ENCODE measurements around the gene POU2F3. TPM values are rescaled to one million over a fixed set of nuclear protein-coding genes. Genes with fewer than 3 reads are reported as not detected.
A peak's percentile ranks its signal among the peaks of the same experiment; 100 is the strongest.
"Not testable (repeated sequence)": the region's sequence is repeated elsewhere in the genome, so short reads cannot be mapped to it uniquely, and the experiment has no call there.

POU2F3 gene
- total RNA-seq, 1 donor from 2014 or later: not detected

DNA sequence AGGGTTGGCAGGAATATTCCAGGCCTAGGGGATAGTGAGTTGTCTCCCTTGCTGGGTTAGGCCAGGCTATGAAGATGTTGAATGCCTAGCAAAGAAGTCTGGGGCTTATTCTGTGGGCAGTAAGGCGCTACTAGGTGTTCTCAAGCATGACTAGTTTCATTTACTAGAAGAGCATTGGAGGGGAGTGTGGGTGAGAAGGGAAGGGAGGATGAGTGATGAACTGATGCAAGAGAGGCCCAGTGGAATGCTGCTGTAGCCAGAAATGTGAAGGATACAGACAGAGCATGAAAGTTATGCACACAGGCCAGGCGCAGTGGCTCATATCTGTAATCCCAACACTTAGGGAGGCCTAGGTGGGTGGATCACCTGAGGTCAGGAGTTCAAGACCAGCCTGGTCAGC is 33.5 kb downstream of the POU2F3 start:
- H3K36me3 Mint-ChIP-seq: no peaks in the 10 kb centered on the region
- no peaks in the 10 kb centered on the region for H3K9me3 ChIP-seq (ENCODE audit: low read depth)
- no peaks in the 10 kb centered on the region for H3K4me1 ChIP-seq
- no peak overlapping the region for H3K27ac Mint-ChIP-seq
- no peak for DNase-seq (ENCODE audit: low spot score)
- H3F3A ChIP-seq (ENCODE audit: low read depth): no peaks in the 10 kb centered on the region
- TF ChIP-seq EZH2phosphoT487 (IDR thresholded peaks at IDR 0.05) (no peak), EZH2 (IDR thresholded peaks at IDR 0.05) (no peak)
- TF ChIP-seq, protein P1, sequence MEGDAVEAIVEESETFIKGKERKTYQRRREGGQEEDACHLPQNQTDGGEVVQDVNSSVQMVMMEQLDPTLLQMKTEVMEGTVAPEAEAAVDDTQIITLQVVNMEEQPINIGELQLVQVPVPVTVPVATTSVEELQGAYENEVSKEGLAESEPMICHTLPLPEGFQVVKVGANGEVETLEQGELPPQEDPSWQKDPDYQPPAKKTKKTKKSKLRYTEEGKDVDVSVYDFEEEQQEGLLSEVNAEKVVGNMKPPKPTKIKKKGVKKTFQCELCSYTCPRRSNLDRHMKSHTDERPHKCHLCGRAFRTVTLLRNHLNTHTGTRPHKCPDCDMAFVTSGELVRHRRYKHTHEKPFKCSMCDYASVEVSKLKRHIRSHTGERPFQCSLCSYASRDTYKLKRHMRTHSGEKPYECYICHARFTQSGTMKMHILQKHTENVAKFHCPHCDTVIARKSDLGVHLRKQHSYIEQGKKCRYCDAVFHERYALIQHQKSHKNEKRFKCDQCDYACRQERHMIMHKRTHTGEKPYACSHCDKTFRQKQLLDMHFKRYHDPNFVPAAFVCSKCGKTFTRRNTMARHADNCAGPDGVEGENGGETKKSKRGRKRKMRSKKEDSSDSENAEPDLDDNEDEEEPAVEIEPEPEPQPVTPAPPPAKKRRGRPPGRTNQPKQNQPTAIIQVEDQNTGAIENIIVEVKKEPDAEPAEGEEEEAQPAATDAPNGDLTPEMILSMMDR (IDR thresholded peaks at IDR 0.05): no peak
- H3K4me3 ChIP-seq: no peak overlapping the region
- H3K4me3 Mint-ChIP-seq: no peak overlapping the region
- peaks cover 11% of the 10 kb centered on the region for H3K27me3 Mint-ChIP-seq (ENCODE audit: insufficient read depth, low read depth)
- no peak overlapping the region for H3K27ac ChIP-seq
- no peaks in the 10 kb centered on the region for H3K9me3 Mint-ChIP-seq
- H4K20me1 ChIP-seq (ENCODE audit: low read depth): no peaks in the 10 kb centered on the region
- H3K4me2 ChIP-seq: no peak overlapping the region
- peaks cover 5% of the 10 kb centered on the region for H3K4me1 Mint-ChIP-seq
- H3K27me3 ChIP-seq: no peaks in the 10 kb centered on the region
- H3K36me3 ChIP-seq: no peaks in the 10 kb centered on the region
- no peak overlapping the region for H3K9ac ChIP-seq
- no peaks in the 10 kb centered on the region for H3K79me2 ChIP-seq (ENCODE audit: low read depth)
- no peak overlapping the region for H2AFZ ChIP-seq (replicated peaks)

DNA sequence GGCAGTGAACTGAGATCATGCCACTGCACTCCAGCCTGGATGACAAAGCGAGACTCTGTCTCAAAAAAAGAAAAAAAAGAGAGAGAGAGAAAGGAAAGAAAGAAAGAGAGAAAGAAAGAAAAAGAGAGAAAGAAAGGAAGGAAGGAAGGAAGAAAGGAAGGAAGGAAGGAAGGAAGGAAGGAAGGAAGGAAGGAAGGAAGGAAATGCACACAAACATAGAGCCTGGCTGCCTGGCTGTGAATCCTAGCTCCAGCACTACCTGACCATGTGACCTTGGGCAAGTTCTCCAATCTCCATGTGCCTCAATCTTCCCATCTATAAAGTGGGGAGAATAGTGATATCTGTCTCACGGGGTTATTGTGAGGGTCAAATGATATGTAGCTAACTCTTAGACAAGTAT is 34.0 kb downstream of the POU2F3 start:
- H3K36me3 ChIP-seq; H3K9ac ChIP-seq; H3K27ac ChIP-seq; H3K4me2 ChIP-seq; H3K4me3 Mint-ChIP-seq; H3K9me3 ChIP-seq (ENCODE audit: low read depth); H3F3A ChIP-seq (ENCODE audit: low read depth); H3K27ac Mint-ChIP-seq; H3K4me1 ChIP-seq; H2AFZ ChIP-seq (replicated peaks); H3K4me3 ChIP-seq; H4K20me1 ChIP-seq (ENCODE audit: low read depth); H3K27me3 ChIP-seq; H3K79me2 ChIP-seq (ENCODE audit: low read depth); H3K9me3 Mint-ChIP-seq; H3K4me1 Mint-ChIP-seq; DNase-seq (ENCODE audit: low spot score); H3K36me3 Mint-ChIP-seq: not testable (repeated sequence)
- H3K27me3 Mint-ChIP-seq (ENCODE audit: insufficient read depth, low read depth): peaks cover 11% of the 10 kb centered on the region

DNA sequence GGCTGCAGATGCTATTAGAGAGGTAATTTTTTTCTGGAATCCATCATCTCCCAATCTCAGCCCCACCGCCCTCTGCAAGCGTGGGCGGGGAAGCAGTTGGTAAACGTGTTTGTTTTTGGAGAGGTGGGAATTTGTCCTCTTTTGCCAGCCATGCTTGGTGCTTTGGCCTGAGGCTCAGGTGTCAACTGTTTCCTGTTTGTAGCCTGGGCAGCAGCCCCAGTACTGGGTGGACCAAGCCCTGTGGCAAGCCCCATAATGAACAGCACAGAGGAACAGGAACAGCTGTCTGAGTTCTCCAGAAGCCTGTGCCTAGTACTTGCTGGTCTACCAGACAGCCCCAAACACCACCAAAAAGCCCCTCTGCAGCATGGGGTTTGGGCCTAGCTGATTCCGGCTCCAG is 39.6 kb downstream of the POU2F3 start:
- Histone ChIP-seq H2AFZ (replicated peaks) (no peak overlapping the region), H3F3A (ENCODE audit: low read depth) (no peaks in the 10 kb centered on the region), H3K9ac (no peak overlapping the region), H3K79me2 (ENCODE audit: low read depth) (no peaks in the 10 kb centered on the region), H3K4me3 (no peak overlapping the region), H3K4me2 (no peak overlapping the region), H3K27me3 (no peaks in the 10 kb centered on the region), H3K36me3 (no peaks in the 10 kb centered on the region), H3K9me3 (ENCODE audit: low read depth) (no peaks in the 10 kb centered on the region), H3K27ac (no peak overlapping the region), H3K4me1 (peaks cover 11% of the 10 kb centered on the region), H4K20me1 (ENCODE audit: low read depth) (no peaks in the 10 kb centered on the region)
- Mint-ChIP-seq H3K4me3 (no peak overlapping the region), H3K9me3 (no peaks in the 10 kb centered on the region), H3K27ac (no peak overlapping the region), H3K27me3 (ENCODE audit: insufficient read depth, low read depth) (peaks cover 9% of the 10 kb centered on the region), H3K36me3 (no peaks in the 10 kb centered on the region), H3K4me1 (peaks cover 22% of the 10 kb centered on the region)
- TF ChIP-seq EZH2phosphoT487 (IDR thresholded peaks at IDR 0.05): no peak
- TF ChIP-seq, protein P1 (IDR thresholded peaks at IDR 0.05): no peak
- TF ChIP-seq EZH2 (IDR thresholded peaks at IDR 0.05): no peak
- DNase-seq (ENCODE audit: low spot score): no peak

DNA sequence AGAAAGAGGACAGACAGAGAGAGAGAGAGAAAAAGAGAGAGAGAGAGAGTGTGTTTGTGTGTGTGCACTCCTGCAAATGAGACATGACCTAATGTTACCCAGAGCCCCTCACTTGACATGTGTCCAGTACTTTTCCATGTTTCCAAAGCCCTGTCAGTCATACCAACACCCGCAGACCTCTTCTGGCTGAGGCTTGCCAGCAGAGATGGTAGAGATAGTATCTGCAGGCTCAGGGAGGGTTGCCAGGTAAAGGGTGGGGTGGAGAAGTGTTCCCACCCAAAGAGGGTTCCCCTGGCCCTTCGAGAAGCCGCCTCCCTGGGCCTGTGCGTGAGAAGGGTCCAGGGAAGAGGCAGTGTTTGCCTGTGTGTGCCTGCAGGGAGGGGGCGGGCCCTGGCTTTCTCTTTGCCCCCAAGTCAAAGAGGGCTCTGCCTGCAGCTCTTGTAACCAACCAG is 40.7 kb downstream of the POU2F3 start:
- Mint-ChIP-seq H3K36me3 (no peaks in the 10 kb centered on the region), H3K27ac (peak overlapping the region; percentile 33), H3K9me3 (no peaks in the 10 kb centered on the region), H3K27me3 (ENCODE audit: insufficient read depth, low read depth) (peaks cover 7% of the 10 kb centered on the region), H3K4me3 (no peak overlapping the region), H3K4me1 (peaks cover 22% of the 10 kb centered on the region)
- Histone ChIP-seq H3F3A (ENCODE audit: low read depth) (no peaks in the 10 kb centered on the region), H3K79me2 (ENCODE audit: low read depth) (no peaks in the 10 kb centered on the region), H3K27ac (no peak overlapping the region), H2AFZ (replicated peaks) (peak overlapping the region; percentile 30), H3K4me1 (peaks cover 11% of the 10 kb centered on the region), H4K20me1 (ENCODE audit: low read depth) (no peaks in the 10 kb centered on the region), H3K27me3 (no peaks in the 10 kb centered on the region), H3K4me2 (peak overlapping the region; percentile 10), H3K36me3 (no peaks in the 10 kb centered on the region), H3K9ac (no peak overlapping the region), H3K9me3 (ENCODE audit: low read depth) (no peaks in the 10 kb centered on the region), H3K4me3 (no peak overlapping the region)
- TF ChIP-seq EZH2 (IDR thresholded peaks at IDR 0.05) (no peak), EZH2phosphoT487 (IDR thresholded peaks at IDR 0.05) (no peak)
- TF ChIP-seq, protein P1 (IDR thresholded peaks at IDR 0.05): no peak
- no peak for DNase-seq (ENCODE audit: low spot score)
